PC-3 (cell line): Measurements from ENCODE around the gene KLHDC8B. TPM values are rescaled to one million over a fixed set of nuclear protein-coding genes. Genes with fewer than 3 reads are reported as not detected.
"Not testable (repeated sequence)": the region's sequence is repeated elsewhere in the genome, so short reads cannot be mapped to it uniquely, and the experiment has no call there.

Source experiments
- ATAC-seq: fragments of 200-7000 bp; cut with Tn5 transposase; 2 replicates; pipeline ENCODE4 v1.9.1; 2020; ENCODE audit warnings: mild to moderate bottlenecking, moderate library complexity
- BruUV-seq: library from RNA; stranded (reverse); fragments of 400-500 nt; replicated peaks from 2 replicates; lab custom pipeline; 2021; lab: Mats Ljungman, UMichigan
- CTCF ChIA-PET: fragments of 300-600 bp; sonication (Branson Sonifier 250); formaldehyde crosslinking; loops from one replicate; lab custom pipeline; 2022; ENCODE audit warnings: antibody characterized with exemption; lab: Charles Lee
- POLR2A ChIA-PET: fragments of 300-600 bp; sonication (Branson Sonifier 250); formaldehyde crosslinking; loops from one replicate; lab custom pipeline; 2022; ENCODE audit warnings: antibody characterized with exemption; ENCODE audit not compliant: unreplicated experiment; lab: Charles Lee
- DNase-seq: peaks from one replicate; pipeline ENCODE4 v3.0.0-alpha.2; 2015
- H2AFZ ChIP-seq: fragments of 300-600 bp; sonication (generic); 2 replicates; pipeline ENCODE4 v1.6.0; 2016; ENCODE audit warnings: antibody characterized with exemption, low read length
- H3F3A ChIP-seq: fragments of 300-600 bp; sonication (generic); one replicate; pipeline ENCODE4 v1.6.0; 2017; ENCODE audit warnings: antibody characterized with exemption, low read length, control low read depth, mild to moderate bottlenecking; ENCODE audit not compliant: unreplicated experiment
- H3K27ac ChIP-seq: fragments of 300-600 bp; sonication (generic); 2 replicates; pipeline ENCODE4 v1.5.1; 2016; ENCODE audit warnings: mild to moderate bottlenecking, low read length
- H3K27me3 ChIP-seq: fragments of 300-600 bp; sonication (generic); 2 replicates; pipeline ENCODE4 v1.6.1; 2016; ENCODE audit warnings: low read length, mixed read lengths
- H3K36me3 ChIP-seq: fragments of 300-600 bp; sonication (generic); 2 replicates; pipeline ENCODE4 v1.6.1; 2016; ENCODE audit warnings: low read depth, mixed run types, low read length, mixed read lengths
- H3K4me1 ChIP-seq: fragments of 300-600 bp; sonication (generic); 2 replicates; pipeline ENCODE4 v1.5.1; 2016; ENCODE audit warnings: low read length; ENCODE audit not compliant: insufficient read depth
- H3K4me2 ChIP-seq: fragments of 300-600 bp; sonication (generic); 2 replicates; pipeline ENCODE4 v1.6.0; 2016; ENCODE audit warnings: low read length
- H3K4me3 ChIP-seq: fragments of 300-600 bp; sonication (generic); 2 replicates; pipeline ENCODE4 v1.5.1; 2016; ENCODE audit warnings: mild to moderate bottlenecking, low read length, mixed read lengths
- H3K79me2 ChIP-seq: fragments of 300-600 bp; sonication (generic); 2 replicates; pipeline ENCODE4 v1.6.1; 2017; ENCODE audit warnings: low read length, mixed read lengths
- H3K9ac ChIP-seq: fragments of 300-600 bp; sonication (generic); 2 replicates; pipeline ENCODE4 v1.6.0; 2016; ENCODE audit warnings: mild to moderate bottlenecking, low read length
- H3K9me2 ChIP-seq: fragments of 300-600 bp; sonication (generic); replicated peaks from 2 replicates; pipeline ENCODE4 v1.6.1; 2016; ENCODE audit warnings: mixed run types, low read length, mixed read lengths
- H3K9me3 ChIP-seq: fragments of 300-600 bp; sonication (generic); 2 replicates; pipeline ENCODE4 v1.6.1; 2016; ENCODE audit warnings: low read length, mixed read lengths
- H4K20me1 ChIP-seq: fragments of 300-600 bp; sonication (generic); 2 replicates; pipeline ENCODE4 v1.6.1; 2016; ENCODE audit warnings: low read length, mixed read lengths
- EZH2 ChIP-seq: fragments of 300-600 bp; sonication (generic); IDR thresholded peaks from one replicate; pipeline ENCODE4 v1.6.1; 2017; ENCODE audit warnings: antibody characterized with exemption, mild to moderate bottlenecking, low read length; ENCODE audit not compliant: unreplicated experiment
- EZH2phosphoT487 ChIP-seq: fragments of 300-600 bp; sonication (generic); IDR thresholded peaks from 2 replicates; pipeline ENCODE4 v1.6.1; 2018; ENCODE audit warnings: mild to moderate bottlenecking, antibody characterized with exemption, low read length, borderline replicate concordance
- intact Hi-C: fragments of 100-400 bp; cut with micrococcal nuclease; formaldehyde crosslinking; loops from 2 replicates; pipeline ENCODE4 v1.9.0; 2023
- total RNA-seq: library from RNA; depleted of rRNA; stranded (reverse); fragments of >200 nt; gene quantifications from 2 replicates; pipeline ENCODE4 v1.2.3, GENCODE V29; 2014
- TF ChIP-seq, protein P1 (sequence below): fragments of 300-600 bp; sonication (generic); conservative IDR thresholded peaks from 2 replicates; pipeline ENCODE4 v1.5.1; 2017; ENCODE audit warnings: antibody characterized with exemption, low read depth, mild to moderate bottlenecking, low read length

Gene KLHDC8B
- total RNA-seq, 1 experiment from 2014 or later = 34.4 TPM

DNA sequence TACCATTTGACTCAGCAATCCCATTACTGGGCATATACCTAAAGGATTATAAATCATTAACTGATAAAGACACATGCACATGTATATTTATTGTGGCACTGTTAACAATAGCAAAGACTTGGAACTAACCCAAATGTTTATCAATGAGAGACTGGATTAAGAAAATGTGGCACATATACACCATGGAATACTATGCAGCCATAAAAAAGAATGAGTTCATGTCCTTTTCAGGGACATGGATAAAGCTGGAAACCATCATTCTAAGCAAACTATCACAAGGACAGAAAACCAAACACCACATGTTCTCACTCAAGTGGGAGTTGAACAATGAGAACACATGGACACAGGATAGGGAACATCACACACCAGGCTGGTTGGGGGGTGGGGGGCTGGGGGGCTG is 45.7 kb downstream of the KLHDC8B start:
- CTCF ChIA-PET, H3K4me2 ChIP-seq, H3K27ac ChIP-seq, H3K9ac ChIP-seq, DNase-seq, H3K9me2 ChIP-seq, H3F3A ChIP-seq, H3K9me3 ChIP-seq, H3K4me3 ChIP-seq, POLR2A ChIA-PET, ATAC-seq, H2AFZ ChIP-seq, BruUV-seq, H3K36me3 ChIP-seq, H3K27me3 ChIP-seq, H3K4me1 ChIP-seq, H4K20me1 ChIP-seq, H3K79me2 ChIP-seq: not testable (repeated sequence)
- intact Hi-C loops = loop anchor here (5.0 kb wide), 1 partner anchor 35 kb away; no protein-coding TSS in a partner anchor

- H3K27ac ChIP-seq = peak overlapping the region; percentile 65
- no peaks in the 10 kb centered on the region for H3F3A ChIP-seq
- TF ChIP-seq EZH2phosphoT487 (no peak), EZH2 (no peak)
- TF ChIP-seq, protein P1, sequence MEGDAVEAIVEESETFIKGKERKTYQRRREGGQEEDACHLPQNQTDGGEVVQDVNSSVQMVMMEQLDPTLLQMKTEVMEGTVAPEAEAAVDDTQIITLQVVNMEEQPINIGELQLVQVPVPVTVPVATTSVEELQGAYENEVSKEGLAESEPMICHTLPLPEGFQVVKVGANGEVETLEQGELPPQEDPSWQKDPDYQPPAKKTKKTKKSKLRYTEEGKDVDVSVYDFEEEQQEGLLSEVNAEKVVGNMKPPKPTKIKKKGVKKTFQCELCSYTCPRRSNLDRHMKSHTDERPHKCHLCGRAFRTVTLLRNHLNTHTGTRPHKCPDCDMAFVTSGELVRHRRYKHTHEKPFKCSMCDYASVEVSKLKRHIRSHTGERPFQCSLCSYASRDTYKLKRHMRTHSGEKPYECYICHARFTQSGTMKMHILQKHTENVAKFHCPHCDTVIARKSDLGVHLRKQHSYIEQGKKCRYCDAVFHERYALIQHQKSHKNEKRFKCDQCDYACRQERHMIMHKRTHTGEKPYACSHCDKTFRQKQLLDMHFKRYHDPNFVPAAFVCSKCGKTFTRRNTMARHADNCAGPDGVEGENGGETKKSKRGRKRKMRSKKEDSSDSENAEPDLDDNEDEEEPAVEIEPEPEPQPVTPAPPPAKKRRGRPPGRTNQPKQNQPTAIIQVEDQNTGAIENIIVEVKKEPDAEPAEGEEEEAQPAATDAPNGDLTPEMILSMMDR = no peak
- no peaks in the 10 kb centered on the region for H3K9me2 ChIP-seq
- peaks cover 7% of the 10 kb centered on the region for H3K4me1 ChIP-seq
- TSS peak; percentile 49 for BruUV-seq
- H3K36me3 ChIP-seq = no peaks in the 10 kb centered on the region
- H3K27me3 ChIP-seq = no peaks in the 10 kb centered on the region
- no peaks in the 10 kb centered on the region for H3K9me3 ChIP-seq
- H2AFZ ChIP-seq = no peak overlapping the region
- ATAC-seq = no peak
- ChIA-PET POLR2A (no interaction called here), CTCF (no interaction called here)
- H4K20me1 ChIP-seq = no peaks in the 10 kb centered on the region
- peak overlapping the region; percentile 45 for H3K9ac ChIP-seq
- H3K79me2 ChIP-seq = no peaks in the 10 kb centered on the region
- DNase-seq = no peak
- H3K4me2 ChIP-seq = 0 out of 2 replicates have a peak overlapping the region, but pooled peaks have one; percentile 17
- intact Hi-C loops = loop anchor here (1.0 to 5.0 kb wide), 2 partner anchors 19 to 34 kb away; no protein-coding TSS in a partner anchor
- no peak overlapping the region for H3K4me3 ChIP-seq
These were observed 46.5 kb downstream of the KLHDC8B start for GRCh38 chr3:49217688-49218470.

- intact Hi-C loops = loop anchor here (1.0 to 5.0 kb wide), 2 partner anchors 19 to 34 kb away; no protein-coding TSS in a partner anchor
- peak; percentile 100 for DNase-seq
- H3K4me1 ChIP-seq, H3K27me3 ChIP-seq, POLR2A ChIA-PET, H3K36me3 ChIP-seq, H3K4me3 ChIP-seq, BruUV-seq, H3K9me3 ChIP-seq, CTCF ChIA-PET, H3F3A ChIP-seq, H4K20me1 ChIP-seq, H2AFZ ChIP-seq, H3K79me2 ChIP-seq, H3K9me2 ChIP-seq: not testable (repeated sequence)
- ATAC-seq = peak; percentile 97
- H3K4me2 ChIP-seq = 0 out of 2 replicates have a peak overlapping the region, but pooled peaks have one; percentile 17
- peak overlapping the region; percentile 45 for H3K9ac ChIP-seq
- H3K27ac ChIP-seq = peak overlapping the region; percentile 65
These were observed 47.1 kb downstream of the KLHDC8B start for GRCh38 chr3:49218471-49218989.
